ENCODE data around the gene SDHC. TPM values are rescaled to one million over a fixed set of nuclear protein-coding genes. Genes with fewer than 3 reads are reported as not detected.

Gene SDHC
- total RNA-seq, 2 donors from 2014 or later: 294 to 331 TPM

- H3K4me1 ChIP-seq: no peaks in the 10 kb centered on the region
- no peaks in the 10 kb centered on the region for H3K27me3 ChIP-seq
- no peak overlapping the region for H3K27ac ChIP-seq
- intact Hi-C loops (cut with DNase I): no loop called here
- DNase-seq: no peak
- no peaks in the 10 kb centered on the region for H3K9me3 ChIP-seq
- TF ChIP-seq CTCF (IDR thresholded peaks at IDR 0.05): no peak
- no peaks in the 10 kb centered on the region for H3K36me3 ChIP-seq
- no peak overlapping the region for H3K4me3 ChIP-seq
- no peak overlapping the region for H3K9ac ChIP-seq (ENCODE audit: low read depth in 2 of 2, low read length in 2 of 2)
Measured at GRCh38 chr1:161287482-161288054, 26.6 kb upstream of the SDHC start.

GRCh38 chr1:161290779-161291178 is 23.4 kb upstream of the SDHC start:
- no peak overlapping the region for H3K4me3 ChIP-seq
- no peak for TF ChIP-seq CTCF (IDR thresholded peaks at IDR 0.05)
- H3K27me3 ChIP-seq: no peaks in the 10 kb centered on the region
- no peaks in the 10 kb centered on the region for H3K36me3 ChIP-seq
- H3K9ac ChIP-seq (ENCODE audit: low read depth in 2 of 2, low read length in 2 of 2): no peak overlapping the region
- no peak for DNase-seq
- intact Hi-C loops (cut with DNase I): loop anchor here (5.0 kb wide), 1 partner anchor 63 kb away; the partner anchor contains the start of gene TOMM40L
- H3K9me3 ChIP-seq: no peaks in the 10 kb centered on the region
- no peak overlapping the region for H3K27ac ChIP-seq
- no peaks in the 10 kb centered on the region for H3K4me1 ChIP-seq

GRCh38 chr1:161297415-161297814 is 16.8 kb upstream of the SDHC start:
- no peaks in the 10 kb centered on the region for H3K9me3 ChIP-seq
- intact Hi-C loops (cut with DNase I): no loop called here
- no peaks in the 10 kb centered on the region for H3K36me3 ChIP-seq
- no peak overlapping the region for H3K9ac ChIP-seq (ENCODE audit: low read depth in 2 of 2, low read length in 2 of 2)
- H3K4me1 ChIP-seq: no peaks in the 10 kb centered on the region
- no peak for TF ChIP-seq CTCF (IDR thresholded peaks at IDR 0.05)
- H3K27me3 ChIP-seq: no peaks in the 10 kb centered on the region
- DNase-seq: no peak
- no peak overlapping the region for H3K27ac ChIP-seq
- no peak overlapping the region for H3K4me3 ChIP-seq

- no peak overlapping the region for H3K9ac ChIP-seq (ENCODE audit: low read depth in 2 of 2, low read length in 2 of 2)
- intact Hi-C loops (cut with DNase I): no loop called here
- no peak overlapping the region for H3K27ac ChIP-seq
- no peak for DNase-seq
- H3K4me3 ChIP-seq: no peak overlapping the region
- H3K9me3 ChIP-seq: no peaks in the 10 kb centered on the region
- H3K4me1 ChIP-seq: no peaks in the 10 kb centered on the region
- H3K27me3 ChIP-seq: no peaks in the 10 kb centered on the region
- TF ChIP-seq CTCF (IDR thresholded peaks at IDR 0.05): no peak
- H3K36me3 ChIP-seq: no peaks in the 10 kb centered on the region
Measured at GRCh38 chr1:161298116-161298515, 16.1 kb upstream of the SDHC start.

- no peaks in the 10 kb centered on the region for H3K9me3 ChIP-seq
- no peak for TF ChIP-seq CTCF (IDR thresholded peaks at IDR 0.05)
- H3K27ac ChIP-seq: no peak overlapping the region
- DNase-seq: no peak
- no peaks in the 10 kb centered on the region for H3K36me3 ChIP-seq
- no peaks in the 10 kb centered on the region for H3K4me1 ChIP-seq
- H3K9ac ChIP-seq (ENCODE audit: low read depth in 2 of 2, low read length in 2 of 2): no peak overlapping the region
- no peak overlapping the region for H3K4me3 ChIP-seq
- H3K27me3 ChIP-seq: no peaks in the 10 kb centered on the region
- intact Hi-C loops (cut with DNase I): no loop called here
Measured at GRCh38 chr1:161299347-161299746, 14.8 kb upstream of the SDHC start.

Data from colonic mucosa (tissue), 4 donors.